Measurements from ENCODE around the gene MICALL2.

Gene MICALL2

GRCh38 chr7:1412322-1413261, 46.7 kb downstream of the MICALL2 start:
- no peaks in the 10 kb centered on the region for H3K9me3 ChIP-seq (ENCODE audit: control insufficient read depth, insufficient read depth, low read depth, low read length)
- no peaks in the 10 kb centered on the region for H3K36me3 ChIP-seq (ENCODE audit: control insufficient read depth in 2 of 2, insufficient read depth in 1 of 2, low read length in 2 of 2)
- ChIA-PET CTCF (interaction anchor here (0.5 to 2.1 kb wide), 13 partner anchors 8 to 207 kb away, joined by 3 to 7 read pairs (median 3); no protein-coding TSS in a partner anchor), POLR2A (interaction anchor here (0.7 kb wide), 2 partner anchors 54 to 64 kb away, joined by 4 to 6 read pairs; no protein-coding TSS in a partner anchor)
- H3K4me1 ChIP-seq (ENCODE audit: control insufficient read depth, insufficient read depth, low read length) = no peaks in the 10 kb centered on the region
- H3K4me3 ChIP-seq (ENCODE audit: low read depth, low read length) = no peak overlapping the region
- H3K27ac ChIP-seq (ENCODE audit: extremely low read depth, low read depth, low read length) = no peak overlapping the region
- TF ChIP-seq ZNF404 (tag by site-specific recombination; IDR thresholded peaks at IDR 0.05) (no peak), ZBTB26 (tag by site-specific recombination; optimal IDR thresholded peaks at IDR 0.05) (peak; percentile 71), ZNF133 (tag by site-specific recombination; IDR thresholded peaks at IDR 0.05) (no peak), ZNF335 (tag by site-specific recombination; conservative IDR thresholded peaks at IDR 0.05) (peak; percentile 96), ZEB2 (tag by site-specific recombination; IDR thresholded peaks at IDR 0.05) (peak; percentile 72), KLF9 (tag by site-specific recombination; IDR thresholded peaks at IDR 0.05; ENCODE audit: low read depth) (peak; percentile 82), EGR2 (tag by site-specific recombination; IDR thresholded peaks at IDR 0.05; ENCODE audit: low read depth) (peak; percentile 31; the same call in 1 of the 2 replicates), SP3 (tag by site-specific recombination; IDR thresholded peaks at IDR 0.05) (peak; percentile 87), ZBTB48 (tag by site-specific recombination; IDR thresholded peaks at IDR 0.05) (0 out of 2 replicates have a peak, but pooled peaks have one; percentile 14), ZBTB1 (tag by site-specific recombination; IDR thresholded peaks at IDR 0.05) (no peak), KLF8 (tag by site-specific recombination; IDR thresholded peaks at IDR 0.05) (peak; percentile 79), PRDM10 (tag by site-specific recombination; IDR thresholded peaks at IDR 0.05) (peak; percentile 74), ZNF2 (tag by site-specific recombination; IDR thresholded peaks at IDR 0.05) (peak; percentile 65), ZNF433 (tag by site-specific recombination; IDR thresholded peaks at IDR 0.05; ENCODE audit: low read depth) (no peak), ZNF302 (tag by site-specific recombination; IDR thresholded peaks at IDR 0.05; ENCODE audit: low read depth) (no peak), ZNF76 (tag by site-specific recombination; IDR thresholded peaks at IDR 0.05; ENCODE audit: borderline replicate concordance, low read depth) (no peak), OVOL3 (tag by site-specific recombination; IDR thresholded peaks at IDR 0.05) (no peak), PATZ1 (tag by site-specific recombination; IDR thresholded peaks at IDR 0.05) (peak; percentile 29; the same call in 1 of the 2 replicates), ZNF214 (tag by site-specific recombination; IDR thresholded peaks at IDR 0.05; ENCODE audit: borderline replicate concordance) (no peak), ZXDB (tag by site-specific recombination; IDR thresholded peaks at IDR 0.05) (no peak), ZBTB8A (tag by site-specific recombination; IDR thresholded peaks at IDR 0.05) (peak; percentile 43), ZIC2 (tag by site-specific recombination; IDR thresholded peaks at IDR 0.05) (peak; percentile 32; the same call in 1 of the 2 replicates)
- TF ChIP-seq, protein P1, sequence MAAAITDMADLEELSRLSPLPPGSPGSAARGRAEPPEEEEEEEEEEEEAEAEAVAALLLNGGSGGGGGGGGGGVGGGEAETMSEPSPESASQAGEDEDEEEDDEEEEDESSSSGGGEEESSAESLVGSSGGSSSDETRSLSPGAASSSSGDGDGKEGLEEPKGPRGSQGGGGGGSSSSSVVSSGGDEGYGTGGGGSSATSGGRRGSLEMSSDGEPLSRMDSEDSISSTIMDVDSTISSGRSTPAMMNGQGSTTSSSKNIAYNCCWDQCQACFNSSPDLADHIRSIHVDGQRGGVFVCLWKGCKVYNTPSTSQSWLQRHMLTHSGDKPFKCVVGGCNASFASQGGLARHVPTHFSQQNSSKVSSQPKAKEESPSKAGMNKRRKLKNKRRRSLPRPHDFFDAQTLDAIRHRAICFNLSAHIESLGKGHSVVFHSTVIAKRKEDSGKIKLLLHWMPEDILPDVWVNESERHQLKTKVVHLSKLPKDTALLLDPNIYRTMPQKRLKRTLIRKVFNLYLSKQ (tag by site-specific recombination; IDR thresholded peaks at IDR 0.05; ENCODE audit: borderline replicate concordance) = no peak
- TF ChIP-seq, protein P2, sequence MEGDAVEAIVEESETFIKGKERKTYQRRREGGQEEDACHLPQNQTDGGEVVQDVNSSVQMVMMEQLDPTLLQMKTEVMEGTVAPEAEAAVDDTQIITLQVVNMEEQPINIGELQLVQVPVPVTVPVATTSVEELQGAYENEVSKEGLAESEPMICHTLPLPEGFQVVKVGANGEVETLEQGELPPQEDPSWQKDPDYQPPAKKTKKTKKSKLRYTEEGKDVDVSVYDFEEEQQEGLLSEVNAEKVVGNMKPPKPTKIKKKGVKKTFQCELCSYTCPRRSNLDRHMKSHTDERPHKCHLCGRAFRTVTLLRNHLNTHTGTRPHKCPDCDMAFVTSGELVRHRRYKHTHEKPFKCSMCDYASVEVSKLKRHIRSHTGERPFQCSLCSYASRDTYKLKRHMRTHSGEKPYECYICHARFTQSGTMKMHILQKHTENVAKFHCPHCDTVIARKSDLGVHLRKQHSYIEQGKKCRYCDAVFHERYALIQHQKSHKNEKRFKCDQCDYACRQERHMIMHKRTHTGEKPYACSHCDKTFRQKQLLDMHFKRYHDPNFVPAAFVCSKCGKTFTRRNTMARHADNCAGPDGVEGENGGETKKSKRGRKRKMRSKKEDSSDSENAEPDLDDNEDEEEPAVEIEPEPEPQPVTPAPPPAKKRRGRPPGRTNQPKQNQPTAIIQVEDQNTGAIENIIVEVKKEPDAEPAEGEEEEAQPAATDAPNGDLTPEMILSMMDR (tag by site-specific recombination; IDR thresholded peaks at IDR 0.05) = peak; percentile 71; the same call in 1 of the 2 replicates
- TF ChIP-seq, protein P3, sequence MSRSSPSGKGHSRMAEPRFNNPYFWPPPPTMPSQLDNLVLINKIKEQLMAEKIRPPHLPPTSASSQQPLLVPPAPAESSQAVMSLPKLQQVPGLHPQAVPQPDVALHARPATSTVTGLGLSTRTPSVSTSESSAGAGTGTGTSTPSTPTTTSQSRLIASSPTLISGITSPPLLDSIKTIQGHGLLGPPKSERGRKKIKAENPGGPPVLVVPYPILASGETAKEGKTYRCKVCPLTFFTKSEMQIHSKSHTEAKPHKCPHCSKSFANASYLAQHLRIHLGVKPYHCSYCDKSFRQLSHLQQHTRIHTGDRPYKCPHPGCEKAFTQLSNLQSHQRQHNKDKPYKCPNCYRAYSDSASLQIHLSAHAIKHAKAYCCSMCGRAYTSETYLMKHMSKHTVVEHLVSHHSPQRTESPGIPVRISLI (tag by site-specific recombination; IDR thresholded peaks at IDR 0.05) = no peak

Data from HEK293 (cell line).